Heart left ventricle (tissue), 16 donors: ENCODE measurements around the gene OSTF1. TPM values are rescaled to one million over a fixed set of nuclear protein-coding genes. Genes with fewer than 3 reads are reported as not detected.

Source experiments
- ATAC-seq, 4 donors: fragments of 200-7000 bp; cut with Tn5 transposase; one replicate each; pipeline ENCODE4 v1.9.1; 2020 to 2022; ENCODE audit warnings: moderate library complexity in 4 of 4, mild to moderate bottlenecking in 3 of 4, moderate number of reproducible peaks in 1 of 4
- DNase-seq, 5 donors: peaks; one replicate each; pipeline ENCODE4 v3.0.0-alpha.2; 2020
- H3K27ac ChIP-seq, 12 donors: fragments of 200-600 bp; sonication (generic) in 4 of 12; one replicate each; pipeline versions ENCODE4 v1.5.0 to v1.8.0; 2016 to 2022; ENCODE audit warnings: mild to moderate bottlenecking in 2 of 12
- H3K27me3 ChIP-seq, 9 donors: fragments of 200-600 bp; sonication (generic) in 2 of 9; one replicate each; pipeline versions ENCODE4 v1.5.1 to v1.8.0; 2016 to 2022; ENCODE audit warnings: mild to moderate bottlenecking in 3 of 9
- H3K36me3 ChIP-seq, 9 donors: fragments of 200-600 bp; sonication (generic) in 2 of 9; one replicate each; pipeline versions ENCODE4 v1.5.0 to v1.8.0; 2018 to 2022; ENCODE audit warnings: mild to moderate bottlenecking in 2 of 9
- H3K4me1 ChIP-seq, 12 donors: fragments of 200-600 bp; sonication (generic) in 4 of 12; one replicate each; pipeline versions ENCODE4 v1.5.0 to v1.8.0; 2016 to 2022; ENCODE audit warnings: mild to moderate bottlenecking in 3 of 12
- H3K4me3 ChIP-seq, 12 donors: fragments of 200-600 bp; sonication (generic) in 4 of 12; one replicate each; pipeline versions ENCODE4 v1.5.0 to v1.8.0; 2017 to 2022; ENCODE audit warnings: mild to moderate bottlenecking in 9 of 12, moderate library complexity in 4 of 12
- H3K9me3 ChIP-seq, 12 donors: fragments of 200-600 bp; sonication (generic) in 4 of 12; one replicate each; pipeline versions ENCODE4 v1.5.0 to v1.8.0; 2016 to 2022; ENCODE audit warnings: mild to moderate bottlenecking in 1 of 12
- POLR2A ChIP-seq, 2 donors: fragments of 450-650 bp; IDR thresholded peaks; one replicate each; pipeline ENCODE4 v1.6.1; 2017; ENCODE audit warnings: antibody characterized with exemption in 2 of 2, mild to moderate bottlenecking in 2 of 2, moderate library complexity in 2 of 2
- WGBS, 4 donors: extraction: QIAGEN DNeasy Blood & Tissue Kit in 2 of 4; methylation state at CpG; one replicate each; pipeline versions ENCODE4 v1.1.5 to v1.1.7; 2013 to 2018; 5-methylcytosine and 5-hydroxymethylcytosine counted together
- intact Hi-C, 10 donors: fragments of 100-400 bp; cut with DNase I; formaldehyde crosslinking; loops; one replicate each; pipeline versions ENCODE4 v1.11.1 to v1.14.2; 2022
- polyA plus RNA-seq, 2 donors: library from polyadenylated mRNA; stranded (reverse); fragments of 200-250 nt; gene quantifications; one replicate each; pipeline ENCODE4 v1.2.3, GENCODE V29; 2013
- total RNA-seq, 9 donors: library from RNA; depleted of rRNA in 2 of 9; stranded (reverse); fragments of >200 nt in 2 of 9; fragmentation: NEBNext Ultra II Directional in 3 of 9; extraction: Animal tissue kit (Norgen Biotek cat#: 25700) in 3 of 9; gene quantifications; one replicate each; pipeline versions ENCODE4 v1.1.0 to v1.2.4, GENCODE V29; 2016 to 2023
- TF ChIP-seq, protein P1 (sequence below), 12 donors: fragments of 200-600 bp; sonication (generic) in 4 of 12; IDR thresholded peaks; one replicate each; pipeline versions ENCODE4 v1.5.0 to v1.8.0; 2018 to 2022; ENCODE audit warnings: antibody characterized with exemption in 12 of 12, mild to moderate bottlenecking in 5 of 12
- donor health status: ischemic (EF 13 %, LVEDD 7.1; RV severe dilation, severe dysfunction).
- donor health status: healthy with polysubstance abuse.
- donor health status: DM: no; HTN: yes; CAD: no.
- donor health status: DM: no; HTN: no; CAD: no.
- donor health status: ischemic (EF 25% LVEDD 6.9; RV normal size, moderate dysfunction).
- donor health status: ischemic (EF 25% LVEDD 5.7; RV mildly dilated, moderate dysfunction).
- donor health status: healthy.
- donor health status: DM: yes; HTN: yes; CAD: no.
- donor health status: ischemic (EF 35%, LVEDD 5.7; RV mildly dilated, moderate dysfunction).
- donor health status: nonischemic (EF 11% LVEDD 7.7; RV severe dilation, severe dysfunction).
- donor health status: DM: yes; HTN: yes; CAD: no.
- donor health status: PGD.
- donor health status: ischemic (EF 29% LVEDD 5.4; RV normal size, mild dysfunction).
- donor health status: nonischemic (EF 23%, LVEDD 6.1; RV moderate dilation, normal function).

The OSTF1 gene
- total and polyA plus RNA-seq, 11 donors = 16.7 to 53.6 (median 23.9) TPM

DNA sequence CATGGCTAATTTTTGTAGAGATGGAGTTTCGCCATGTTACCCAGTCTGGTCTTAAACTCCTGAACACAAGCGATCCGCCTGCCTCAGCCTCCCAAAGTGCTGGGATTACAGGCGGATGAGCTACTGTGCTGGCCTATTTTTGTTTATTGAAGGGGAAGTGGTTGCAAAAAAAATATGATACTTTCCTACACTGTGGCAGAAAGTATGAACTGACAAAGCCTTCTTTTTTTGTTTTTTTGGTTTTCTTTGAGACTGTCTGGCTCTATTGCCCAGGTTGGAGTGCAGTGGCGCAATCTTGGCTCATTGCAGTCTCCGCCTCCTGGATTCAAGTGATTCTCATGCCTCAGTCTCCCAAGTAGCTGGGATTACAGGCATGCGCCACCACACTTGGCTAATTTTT is 50.9 kb downstream of the OSTF1 start:
- WGBS, 4 donors = 83 to 98% (median 87%) methylated on average over 7 of the region's 7 CpGs
- no peak overlapping the region for H3K27ac ChIP-seq
- no peak overlapping the region for H3K4me3 ChIP-seq
- peaks cover 0 to 95% (median 81%) of the 10 kb centered on the region in 9 donors for H3K36me3 ChIP-seq
- DNase-seq (no peak), ATAC-seq (no peak)
- peaks cover 0 to 29% (median 0%) of the 10 kb centered on the region in 12 donors for H3K4me1 ChIP-seq
- intact Hi-C loops = no loop called here
- TF ChIP-seq POLR2A (IDR thresholded peaks at IDR 0.05) = no peak
- TF ChIP-seq, protein P1, sequence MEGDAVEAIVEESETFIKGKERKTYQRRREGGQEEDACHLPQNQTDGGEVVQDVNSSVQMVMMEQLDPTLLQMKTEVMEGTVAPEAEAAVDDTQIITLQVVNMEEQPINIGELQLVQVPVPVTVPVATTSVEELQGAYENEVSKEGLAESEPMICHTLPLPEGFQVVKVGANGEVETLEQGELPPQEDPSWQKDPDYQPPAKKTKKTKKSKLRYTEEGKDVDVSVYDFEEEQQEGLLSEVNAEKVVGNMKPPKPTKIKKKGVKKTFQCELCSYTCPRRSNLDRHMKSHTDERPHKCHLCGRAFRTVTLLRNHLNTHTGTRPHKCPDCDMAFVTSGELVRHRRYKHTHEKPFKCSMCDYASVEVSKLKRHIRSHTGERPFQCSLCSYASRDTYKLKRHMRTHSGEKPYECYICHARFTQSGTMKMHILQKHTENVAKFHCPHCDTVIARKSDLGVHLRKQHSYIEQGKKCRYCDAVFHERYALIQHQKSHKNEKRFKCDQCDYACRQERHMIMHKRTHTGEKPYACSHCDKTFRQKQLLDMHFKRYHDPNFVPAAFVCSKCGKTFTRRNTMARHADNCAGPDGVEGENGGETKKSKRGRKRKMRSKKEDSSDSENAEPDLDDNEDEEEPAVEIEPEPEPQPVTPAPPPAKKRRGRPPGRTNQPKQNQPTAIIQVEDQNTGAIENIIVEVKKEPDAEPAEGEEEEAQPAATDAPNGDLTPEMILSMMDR (IDR thresholded peaks at IDR 0.05) = no peak
- peaks cover 0 to 8% (median 0%) of the 10 kb centered on the region in 12 donors for H3K9me3 ChIP-seq
- no peaks in the 10 kb centered on the region for H3K27me3 ChIP-seq

DNA sequence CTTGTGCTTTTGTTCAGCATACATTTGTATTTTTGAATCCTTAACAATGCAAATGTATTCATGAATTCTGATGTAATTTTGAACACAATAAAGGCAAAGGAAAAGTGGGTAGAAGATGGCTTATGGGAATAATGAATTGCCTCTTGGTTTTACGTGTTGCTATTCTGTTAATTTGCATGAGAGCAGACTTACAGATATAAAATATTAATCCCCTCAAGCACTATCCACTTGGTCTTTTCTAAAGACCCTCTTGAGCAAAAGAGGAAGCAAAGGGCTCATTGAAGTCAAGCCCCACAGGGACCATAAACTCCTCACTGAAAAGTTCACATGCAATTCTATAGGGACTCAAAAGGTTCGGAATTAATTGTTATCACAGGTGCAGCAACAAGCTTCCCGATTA is 51.9 kb downstream of the OSTF1 start:
- H3K36me3 ChIP-seq = peaks cover 0 to 94% (median 81%) of the 10 kb centered on the region in 9 donors
- peaks cover 0 to 16% (median 0%) of the 10 kb centered on the region in 12 donors for H3K9me3 ChIP-seq
- no peak for TF ChIP-seq POLR2A (IDR thresholded peaks at IDR 0.05)
- TF ChIP-seq, protein P1 (IDR thresholded peaks at IDR 0.05) = no peak
- no peak for ATAC-seq
- H3K27me3 ChIP-seq = no peaks in the 10 kb centered on the region
- H3K27ac ChIP-seq = no peak overlapping the region
- DNase-seq = no peak
- 64 to 81% (median 76%) methylated on average over 3 of the region's 3 CpGs for WGBS, 4 donors
- intact Hi-C loops = loop anchor here in 1 of 10 donors (10.0 kb wide), 1 partner anchor 45 kb away; no protein-coding TSS in a partner anchor
- peaks cover 0 to 29% (median 0%) of the 10 kb centered on the region in 12 donors for H3K4me1 ChIP-seq
- no peak overlapping the region for H3K4me3 ChIP-seq

DNA sequence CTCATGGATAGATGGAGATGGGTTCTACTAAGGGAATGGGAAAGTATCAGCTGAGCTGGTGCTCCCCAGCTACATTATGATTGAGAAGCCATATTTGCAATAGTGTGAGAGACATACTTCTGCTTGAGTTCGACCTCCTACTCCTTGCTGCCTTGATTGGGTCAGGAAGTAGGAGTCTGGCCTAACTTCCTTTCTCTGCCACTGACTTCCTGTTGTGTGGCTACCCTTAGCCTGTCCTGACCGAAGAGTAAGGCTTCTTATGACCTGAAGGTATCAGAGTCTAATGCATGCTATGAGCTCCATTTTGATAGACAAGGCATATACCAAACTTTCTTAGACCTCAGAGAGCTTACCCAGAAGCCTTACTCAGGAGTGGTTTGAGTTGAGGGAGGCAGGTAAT is 53.9 kb downstream of the OSTF1 start:
- Histone ChIP-seq H3K4me1 (peaks cover 0 to 42% (median 0%) of the 10 kb centered on the region in 12 donors), H3K4me3 (no peak overlapping the region), H3K27ac (peak overlapping the region in 1 of 12 donors; percentile 43), H3K36me3 (peaks cover 0 to 94% (median 70%) of the 10 kb centered on the region in 9 donors), H3K27me3 (no peaks in the 10 kb centered on the region), H3K9me3 (peaks cover 0 to 17% (median 0%) of the 10 kb centered on the region in 12 donors)
- ATAC-seq (peak in 2 of 4 donors; percentile 45 to 69), DNase-seq (no peak)
- WGBS, 4 donors = 47 to 74% (median 69%) methylated on average over 2 of the region's 2 CpGs
- TF ChIP-seq, protein P1 (IDR thresholded peaks at IDR 0.05) = no peak
- no peak for TF ChIP-seq POLR2A (IDR thresholded peaks at IDR 0.05)
- intact Hi-C loops = loop anchor here in 1 of 10 donors (10.0 kb wide), 1 partner anchor 47 kb away; no protein-coding TSS in a partner anchor

DNA sequence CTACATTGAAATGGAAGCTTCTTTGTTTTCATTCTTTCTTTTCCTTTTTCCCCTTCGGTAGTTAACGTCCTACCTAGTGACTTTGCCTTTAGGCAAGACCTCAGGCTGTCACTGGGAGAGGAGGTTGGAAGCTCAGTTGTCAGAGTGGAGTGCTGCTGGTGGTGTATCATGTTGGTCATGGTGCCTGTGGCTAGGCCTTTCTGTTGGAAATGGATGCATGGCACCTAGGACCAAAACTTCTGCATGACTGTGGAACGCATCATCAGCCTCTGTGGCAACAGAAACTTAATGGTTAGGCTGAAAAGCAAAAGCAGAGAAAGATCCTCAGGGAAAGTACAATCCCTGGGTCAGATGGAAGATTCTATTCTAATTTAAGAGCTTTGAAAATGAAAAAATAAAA is 57.9 kb downstream of the OSTF1 start:
- 94 to 97% (median 95%) methylated on average over 3 of the region's 3 CpGs for WGBS, 4 donors
- Histone ChIP-seq H3K27me3 (no peaks in the 10 kb centered on the region), H3K36me3 (peaks cover 0 to 74% (median 47%) of the 10 kb centered on the region in 9 donors), H3K9me3 (peaks cover 0 to 17% (median 0%) of the 10 kb centered on the region in 12 donors), H3K4me3 (no peak overlapping the region), H3K27ac (no peak overlapping the region), H3K4me1 (peaks cover 0 to 68% (median 7%) of the 10 kb centered on the region in 12 donors)
- TF ChIP-seq, protein P1 (IDR thresholded peaks at IDR 0.05) = no peak
- no peak for TF ChIP-seq POLR2A (IDR thresholded peaks at IDR 0.05)
- ATAC-seq = no peak
- DNase-seq = no peak
- intact Hi-C loops = loop anchor here in 1 of 10 donors (10.0 kb wide), 1 partner anchor 51 kb away; no protein-coding TSS in a partner anchor
